GM18508 (cell line): Measurements from ENCODE around the gene GNB5.

Experiments used
- ATAC-seq: cut with Tn5 transposase; IDR thresholded peaks from one replicate; pipeline ENCODE4 v1.9.1; 2021; ENCODE audit warnings: moderate number of reproducible peaks; ENCODE audit not compliant: insufficient read depth, unreplicated experiment

The GNB5 gene

GRCh38 chr15:52148403-52148802 is 42.8 kb downstream of the GNB5 start:
- no peak for ATAC-seq

- no peak for ATAC-seq
Measured at GRCh38 chr15:52146776-52147175, 44.4 kb downstream of the GNB5 start.

- ATAC-seq: no peak
Measured at GRCh38 chr15:52146261-52146660, 44.9 kb downstream of the GNB5 start.

GRCh38 chr15:52144656-52145178 is 46.5 kb downstream of the GNB5 start:
- no peak for ATAC-seq

- no peak for ATAC-seq
Measured at GRCh38 chr15:52143873-52144272, 47.3 kb downstream of the GNB5 start.

GRCh38 chr15:52140646-52141045 is 50.5 kb downstream of the GNB5 start:
- no peak for ATAC-seq

- ATAC-seq: no peak
Measured at GRCh38 chr15:52139599-52140462, 51.4 kb downstream of the GNB5 start.

GRCh38 chr15:52137432-52138357 is 53.5 kb downstream of the GNB5 start:
- no peak for ATAC-seq

- ATAC-seq: no peak
Measured at GRCh38 chr15:52136442-52136980, 54.7 kb downstream of the GNB5 start.

- no peak for ATAC-seq
Measured at GRCh38 chr15:52134502-52135144, 56.6 kb downstream of the GNB5 start.

- no peak for ATAC-seq
Measured at GRCh38 chr15:52133510-52134220, 57.5 kb downstream of the GNB5 start.

GRCh38 chr15:52132066-52132465 is 59.1 kb downstream of the GNB5 start:
- ATAC-seq: no peak

GRCh38 chr15:52128568-52128967 is 62.6 kb downstream of the GNB5 start:
- no peak for ATAC-seq

GRCh38 chr15:52124270-52124880 is 66.8 kb downstream of the GNB5 start:
- no peak for ATAC-seq

- ATAC-seq: no peak
Measured at GRCh38 chr15:52121896-52122295, 69.3 kb downstream of the GNB5 start.

- no peak for ATAC-seq
Measured at GRCh38 chr15:52121006-52121405, 70.2 kb downstream of the GNB5 start.

- no peak for ATAC-seq
Measured at GRCh38 chr15:52120488-52120887, 70.7 kb downstream of the GNB5 start.

GRCh38 chr15:52118969-52119749 is 72.0 kb downstream of the GNB5 start:
- ATAC-seq: no peak
